PC-9 (cell line): ENCODE measurements around the gene CD6.

ENCODE experiments used
- EZH2 ChIP-seq: fragments of 200-600 bp; sonication (generic); IDR thresholded peaks from 2 replicates; pipeline ENCODE4 v1.8.0; 2017; ENCODE audit warnings: antibody characterized with exemption, low read depth
- TF ChIP-seq, protein P1 (sequence below): fragments of 200-600 bp; sonication (generic); conservative IDR thresholded peaks from 2 replicates; pipeline ENCODE4 v1.6.1; 2017; ENCODE audit warnings: mixed run types, antibody characterized with exemption, mild to moderate bottlenecking, moderate library complexity

DNA sequence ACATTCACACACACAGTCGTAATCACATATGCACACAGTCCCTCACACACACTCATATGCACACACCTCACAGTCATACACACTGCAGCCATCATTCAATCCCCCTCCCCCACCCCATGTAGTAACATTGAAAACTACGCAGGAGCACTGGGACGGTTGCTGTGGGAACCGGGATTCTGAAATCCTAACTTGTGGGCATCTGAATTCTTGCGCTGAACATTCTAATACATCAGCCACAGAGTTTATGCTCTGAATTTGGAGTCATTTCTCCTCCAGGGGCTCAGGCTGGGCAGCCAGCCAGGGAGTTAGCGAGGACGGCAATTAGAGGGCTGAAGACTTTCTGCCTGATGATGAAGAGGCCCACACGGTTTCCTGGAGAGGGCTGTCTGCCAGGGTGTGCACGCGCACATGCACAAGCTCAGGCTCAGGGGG is 32.7 kb downstream of the CD6 start:
- TF ChIP-seq, protein P1, sequence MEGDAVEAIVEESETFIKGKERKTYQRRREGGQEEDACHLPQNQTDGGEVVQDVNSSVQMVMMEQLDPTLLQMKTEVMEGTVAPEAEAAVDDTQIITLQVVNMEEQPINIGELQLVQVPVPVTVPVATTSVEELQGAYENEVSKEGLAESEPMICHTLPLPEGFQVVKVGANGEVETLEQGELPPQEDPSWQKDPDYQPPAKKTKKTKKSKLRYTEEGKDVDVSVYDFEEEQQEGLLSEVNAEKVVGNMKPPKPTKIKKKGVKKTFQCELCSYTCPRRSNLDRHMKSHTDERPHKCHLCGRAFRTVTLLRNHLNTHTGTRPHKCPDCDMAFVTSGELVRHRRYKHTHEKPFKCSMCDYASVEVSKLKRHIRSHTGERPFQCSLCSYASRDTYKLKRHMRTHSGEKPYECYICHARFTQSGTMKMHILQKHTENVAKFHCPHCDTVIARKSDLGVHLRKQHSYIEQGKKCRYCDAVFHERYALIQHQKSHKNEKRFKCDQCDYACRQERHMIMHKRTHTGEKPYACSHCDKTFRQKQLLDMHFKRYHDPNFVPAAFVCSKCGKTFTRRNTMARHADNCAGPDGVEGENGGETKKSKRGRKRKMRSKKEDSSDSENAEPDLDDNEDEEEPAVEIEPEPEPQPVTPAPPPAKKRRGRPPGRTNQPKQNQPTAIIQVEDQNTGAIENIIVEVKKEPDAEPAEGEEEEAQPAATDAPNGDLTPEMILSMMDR, result no peak
- no peak for TF ChIP-seq EZH2
